Pancreas (tissue), 10 donors: Measurements from ENCODE around the gene BICD1. TPM values are rescaled to one million over a fixed set of nuclear protein-coding genes. Genes with fewer than 3 reads are reported as not detected.

ENCODE experiments used
- ATAC-seq, 4 donors: fragments of 200-7000 bp; cut with Tn5 transposase; one replicate each; pipeline versions ENCODE4 v1.8.0 to v1.9.1; 2020; ENCODE audit warnings: mild to moderate bottlenecking in 4 of 4, moderate library complexity in 4 of 4
- DNase-seq, 6 donors: peaks; one replicate each; pipeline ENCODE4 v3.0.0-alpha.2; 2020
- FAIRE-seq: peaks from 2 replicates; lab custom pipeline; 2012; peaks lifted over from hg19 to GRCh38; lab: Jason Lieb, UNC
- H3K27ac ChIP-seq, 4 donors: fragments of 200-600 bp; sonication (generic); 1 replicate in 3 of 4; 2 replicates in 1 of 4; pipeline versions ENCODE4 v1.5.0 to v1.8.0; 2020
- H3K27me3 ChIP-seq, 4 donors: fragments of 200-600 bp; one replicate each; pipeline ENCODE4 v1.8.0; 2021
- H3K36me3 ChIP-seq, 3 donors: fragments of 200-600 bp; sonication (generic) in 1 of 3; one replicate each; pipeline versions ENCODE4 v1.5.0 to v1.8.0; 2020 to 2021
- H3K4me1 ChIP-seq, 3 donors: fragments of 200-600 bp; one replicate each; pipeline ENCODE4 v1.8.0; 2021
- H3K4me3 ChIP-seq, 4 donors: fragments of 200-600 bp; sonication (generic) in 2 of 4; one replicate each; pipeline versions ENCODE4 v1.5.0 to v1.8.0; 2020 to 2021
- H3K9me3 ChIP-seq, 4 donors: fragments of 200-600 bp; one replicate each; pipeline ENCODE4 v1.8.0; 2021
- WGBS, 2 donors: extraction: QIAGEN DNeasy Blood & Tissue Kit; methylation state at CpG; one replicate each; pipeline ENCODE4 v1.1.7; 2013; 5-methylcytosine and 5-hydroxymethylcytosine counted together
- intact Hi-C, 3 donors: fragments of 100-400 bp; cut with DNase I; formaldehyde crosslinking; loops; one replicate each; pipeline versions ENCODE4 v1.11.1 to v1.14.2; 2022
- polyA plus RNA-seq, 2 donors: library from polyadenylated mRNA; stranded (reverse); fragments of 200-250 nt; gene quantifications; one replicate each; pipeline ENCODE4 v1.2.3, GENCODE V29; 2013
- total RNA-seq, 6 donors: library from RNA; stranded (reverse); fragmentation: NEBNext Ultra II Directional in 4 of 6; extraction: Animal tissue kit (Norgen Biotek cat#: 25700) in 4 of 6; gene quantifications; one replicate each; pipeline versions ENCODE4 v1.2.1 to v1.2.4, GENCODE V29; 2021 to 2023
- TF ChIP-seq, protein P1 (sequence below), 4 donors: fragments of 200-600 bp; sonication (generic) in 3 of 4; IDR thresholded peaks; one replicate each; pipeline versions ENCODE4 v1.5.0 to v1.8.0; 2021; ENCODE audit warnings: antibody characterized with exemption in 4 of 4
- donor health status: healthy with polysubstance abuse.
- donor health status: DM: no; HTN: no; CAD: no; lungs with moderate emphysema.
- donor health status: DM: no; HTN: no; CAD: no.
- donor health status: control.
- donor health status: control.
- donor health status: Bipolar disorder and iron deficiency.
- donor health status: DM: yes; HTN: yes; CAD: no.
- donor health status: DM: no; HTN: no; CAD: no.
- donor health status: DM: no; HTN: no; CAD: no.
- donor health status: DM: yes; HTN: yes; CAD: no.

The BICD1 gene
- total and polyA plus RNA-seq, 8 donors = 2.4 to 8.1 (median 3.4) TPM

GRCh38 chr12:32336261-32336660 lies 229.6 kb downstream of the BICD1 start:
- no peak for ATAC-seq
- Histone ChIP-seq H3K4me3 (no peak overlapping the region), H3K36me3 (no peaks in the 10 kb centered on the region), H3K4me1 (no peaks in the 10 kb centered on the region), H3K27ac (no peak overlapping the region), H3K9me3 (no peaks in the 10 kb centered on the region), H3K27me3 (no peaks in the 10 kb centered on the region)
- intact Hi-C loops = no loop called here
- no peak for DNase-seq
- 80 to 83% methylated on average over 4 of the region's 4 CpGs for WGBS, 2 donors
- TF ChIP-seq, protein P1, sequence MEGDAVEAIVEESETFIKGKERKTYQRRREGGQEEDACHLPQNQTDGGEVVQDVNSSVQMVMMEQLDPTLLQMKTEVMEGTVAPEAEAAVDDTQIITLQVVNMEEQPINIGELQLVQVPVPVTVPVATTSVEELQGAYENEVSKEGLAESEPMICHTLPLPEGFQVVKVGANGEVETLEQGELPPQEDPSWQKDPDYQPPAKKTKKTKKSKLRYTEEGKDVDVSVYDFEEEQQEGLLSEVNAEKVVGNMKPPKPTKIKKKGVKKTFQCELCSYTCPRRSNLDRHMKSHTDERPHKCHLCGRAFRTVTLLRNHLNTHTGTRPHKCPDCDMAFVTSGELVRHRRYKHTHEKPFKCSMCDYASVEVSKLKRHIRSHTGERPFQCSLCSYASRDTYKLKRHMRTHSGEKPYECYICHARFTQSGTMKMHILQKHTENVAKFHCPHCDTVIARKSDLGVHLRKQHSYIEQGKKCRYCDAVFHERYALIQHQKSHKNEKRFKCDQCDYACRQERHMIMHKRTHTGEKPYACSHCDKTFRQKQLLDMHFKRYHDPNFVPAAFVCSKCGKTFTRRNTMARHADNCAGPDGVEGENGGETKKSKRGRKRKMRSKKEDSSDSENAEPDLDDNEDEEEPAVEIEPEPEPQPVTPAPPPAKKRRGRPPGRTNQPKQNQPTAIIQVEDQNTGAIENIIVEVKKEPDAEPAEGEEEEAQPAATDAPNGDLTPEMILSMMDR (IDR thresholded peaks at IDR 0.05) = no peak
- FAIRE-seq = no peak

- Histone ChIP-seq H3K4me3 (no peak overlapping the region), H3K36me3 (no peaks in the 10 kb centered on the region), H3K27me3 (no peaks in the 10 kb centered on the region), H3K9me3 (no peaks in the 10 kb centered on the region), H3K4me1 (no peaks in the 10 kb centered on the region), H3K27ac (no peak overlapping the region)
- WGBS, 2 donors = 97% methylated on average over 1 of the region's 1 CpG
- ATAC-seq = no peak
- intact Hi-C loops = no loop called here
- TF ChIP-seq, protein P1 (IDR thresholded peaks at IDR 0.05) = no peak
- no peak for DNase-seq
- FAIRE-seq = no peak
Observed at GRCh38 chr12:32343496-32343895, 236.8 kb downstream of the BICD1 start.

DNA sequence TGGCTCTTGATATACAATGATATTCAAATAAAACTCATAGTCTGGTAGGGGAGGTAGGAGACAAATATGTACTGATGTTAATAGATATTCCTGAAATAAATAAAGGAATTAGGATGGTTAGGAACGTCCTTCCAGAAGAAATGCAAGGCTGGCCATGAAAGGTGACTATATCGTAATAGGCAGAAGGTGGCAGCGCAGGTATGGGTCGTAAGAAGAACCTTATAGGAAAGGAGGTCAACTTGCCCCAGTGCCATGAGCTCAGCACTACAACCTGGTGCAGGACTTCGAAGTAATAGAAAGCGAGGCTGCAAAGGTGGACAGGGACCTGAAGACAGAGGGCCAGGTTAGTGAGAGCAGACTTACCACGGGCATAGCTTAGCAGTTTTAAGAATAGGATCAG lies 237.4 kb downstream of the BICD1 start:
- H3K9me3 ChIP-seq = no peaks in the 10 kb centered on the region
- DNase-seq = no peak
- no peak overlapping the region for H3K27ac ChIP-seq
- no peaks in the 10 kb centered on the region for H3K36me3 ChIP-seq
- ATAC-seq = no peak
- TF ChIP-seq, protein P1 (IDR thresholded peaks at IDR 0.05) = no peak
- H3K4me1 ChIP-seq = no peaks in the 10 kb centered on the region
- no peak overlapping the region for H3K4me3 ChIP-seq
- WGBS, 2 donors = 77 to 79% methylated on average over 7 of the region's 7 CpGs
- FAIRE-seq = no peak
- intact Hi-C loops = no loop called here
- H3K27me3 ChIP-seq = no peaks in the 10 kb centered on the region

DNA sequence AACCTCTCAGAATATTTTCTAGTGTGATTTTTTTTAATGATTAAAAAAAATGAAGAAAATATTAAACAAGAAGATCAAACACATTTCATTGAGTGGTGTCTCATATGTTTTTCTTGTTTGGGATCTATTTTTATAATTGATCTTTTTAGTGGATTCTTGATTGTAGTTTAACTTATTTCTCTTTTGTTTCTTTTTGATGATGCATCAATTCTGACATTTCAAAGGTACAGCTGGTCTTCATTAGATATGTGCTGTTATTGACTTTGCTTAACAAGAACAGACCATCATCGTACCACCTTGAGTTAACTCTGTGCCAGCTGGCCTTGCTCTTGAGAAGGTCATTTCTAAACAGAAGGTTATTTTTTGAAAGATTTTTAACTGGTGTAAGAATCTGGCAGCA lies 246.9 kb downstream of the BICD1 start:
- DNase-seq (no peak), FAIRE-seq (no peak), ATAC-seq (no peak)
- H3K27me3 ChIP-seq = no peaks in the 10 kb centered on the region
- intact Hi-C loops = no loop called here
- no peak overlapping the region for H3K27ac ChIP-seq
- no peaks in the 10 kb centered on the region for H3K36me3 ChIP-seq
- WGBS, 2 donors = 36 to 43% methylated on average over 1 of the region's 1 CpG
- H3K4me1 ChIP-seq = no peaks in the 10 kb centered on the region
- H3K4me3 ChIP-seq = no peak overlapping the region
- TF ChIP-seq, protein P1 (IDR thresholded peaks at IDR 0.05) = no peak
- no peaks in the 10 kb centered on the region for H3K9me3 ChIP-seq

DNA sequence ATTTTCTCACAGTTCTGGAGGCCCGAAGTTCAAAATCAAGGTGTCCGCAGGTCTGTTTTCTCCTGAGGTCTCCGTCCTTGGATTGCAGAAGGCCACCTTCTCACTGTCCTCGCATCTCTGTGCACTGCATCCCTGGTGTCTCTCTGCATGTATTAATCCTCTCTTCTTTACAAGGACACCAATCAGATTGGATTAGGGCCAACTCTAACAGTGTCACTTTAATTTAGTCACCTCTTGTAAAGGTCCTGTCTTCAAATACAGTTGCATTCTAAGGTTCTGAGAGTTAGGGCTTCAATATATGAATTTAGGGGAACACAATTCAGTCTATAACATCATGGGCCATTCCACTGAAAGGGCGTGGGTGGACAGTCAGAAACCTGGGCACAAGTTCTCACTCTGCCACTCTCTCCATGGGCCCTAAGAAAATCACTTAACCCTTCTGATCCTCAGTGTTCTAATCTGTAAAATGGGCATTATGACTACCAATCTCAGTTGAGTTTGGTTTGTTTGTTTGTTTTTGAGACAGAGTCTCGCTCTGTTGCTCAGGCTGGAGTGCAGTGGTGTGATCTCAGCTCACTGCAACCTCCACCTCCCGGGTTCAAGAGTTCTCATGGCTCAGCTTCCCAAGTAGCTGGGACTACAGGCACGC lies 251.1 kb downstream of the BICD1 start:
- Histone ChIP-seq H3K36me3 (no peaks in the 10 kb centered on the region), H3K9me3 (no peaks in the 10 kb centered on the region), H3K27me3 (no peaks in the 10 kb centered on the region), H3K4me3 (no peak overlapping the region), H3K27ac (no peak overlapping the region), H3K4me1 (no peaks in the 10 kb centered on the region)
- DNase-seq (no peak), FAIRE-seq (no peak), ATAC-seq (no peak)
- TF ChIP-seq, protein P1 (IDR thresholded peaks at IDR 0.05) = no peak
- 78 to 85% methylated on average over 8 of the region's 8 CpGs for WGBS, 2 donors
- intact Hi-C loops = no loop called here
